AG10803 (cell line): ENCODE data around the gene CALU.

Experiments used
- DNase-seq: peaks from one replicate; pipeline ENCODE4 v3.0.0; 2010; ENCODE audit warnings: low read depth
- H3K4me3 ChIP-seq: 2 replicates; pipeline ENCODE4 v1.5.1; 2011; ENCODE audit warnings: mild to moderate bottlenecking, low read length, control low read depth
- CTCF ChIP-seq: conservative IDR thresholded peaks from 2 replicates; pipeline ENCODE4 v1.5.1; 2011; ENCODE audit warnings: mild to moderate bottlenecking, low read length, control low read depth, inconsistent platforms

CALU gene

GRCh38 chr7:128775744-128776474 is 36.8 kb downstream of the CALU start, which contains the start of gene OPN1SW:
TSS of gene OPN1SW (minus strand) at chr7:128775794. CDS start at chr7:128775781, 13 bp downstream.
- TF ChIP-seq CTCF = no peak
- no peak for DNase-seq
- no peak within 1 kb of the TSS for H3K4me3 ChIP-seq

- no peak for TF ChIP-seq CTCF
- no peak overlapping the region for H3K4me3 ChIP-seq
- DNase-seq = peak; percentile 48
Measured at GRCh38 chr7:128777156-128778123, 38.3 kb downstream of the CALU start.

GRCh38 chr7:128778946-128779345 is 39.8 kb downstream of the CALU start:
- H3K4me3 ChIP-seq = no peak overlapping the region
- DNase-seq = no peak
- TF ChIP-seq CTCF = no peak

- DNase-seq = peak; percentile 99
- H3K4me3 ChIP-seq = no peak overlapping the region
- no peak; the same call in 1 of the 2 replicates for TF ChIP-seq CTCF
Measured at GRCh38 chr7:128781126-128781525, 42.0 kb downstream of the CALU start.

- DNase-seq = peak; percentile 75
- TF ChIP-seq CTCF = no peak
- no peak overlapping the region for H3K4me3 ChIP-seq
Measured at GRCh38 chr7:128781851-128782250, 42.7 kb downstream of the CALU start.

- TF ChIP-seq CTCF = no peak; the same call in 1 of the 2 replicates
- H3K4me3 ChIP-seq = no peak overlapping the region
- DNase-seq = peak; percentile 89
Measured at GRCh38 chr7:128783143-128783861, 44.1 kb downstream of the CALU start.
